A549 (cell line): ENCODE results near the gene FCHSD1.

Source experiments
- MAFK ChIP-seq: fragments of 450-650 bp; IDR thresholded peaks from 2 replicates; pipeline ENCODE4 v1.6.1; 2014; ENCODE audit not compliant: partially characterized antibody
- MYC ChIP-seq: IDR thresholded peaks from 2 replicates; pipeline ENCODE4 v1.6.1; 2012; ENCODE audit warnings: mild to moderate bottlenecking, inconsistent platforms, low read length, improper control_type of control experiment, borderline replicate concordance
- POLR2A ChIP-seq: IDR thresholded peaks from 2 replicates; pipeline ENCODE4 v1.6.1; 2012; ENCODE audit warnings: mild to moderate bottlenecking, low read length
- RAD21 ChIP-seq, 2 experiments: fragments of >200 bp in 1 of 2; sonication (Bioruptor Twin) in 1 of 2; formaldehyde crosslinking in 1 of 2; IDR thresholded peaks in 1 of 2; conservative IDR thresholded peaks in 1 of 2; 2 replicates in 1 of 2; 3 replicates in 1 of 2; pipeline ENCODE4 v1.6.1; 2012 to 2018; ENCODE audit warnings: inconsistent platforms in 1 of 2
- TF ChIP-seq, protein P1 (sequence below): fragments of >200 bp; sonication (Bioruptor Twin); formaldehyde crosslinking; IDR thresholded peaks from 3 replicates; pipeline ENCODE4 v1.5.1; 2016
- TF ChIP-seq, protein P2 (sequence below): fragments of 450-650 bp; IDR thresholded peaks from 2 replicates; pipeline ENCODE4 v1.6.1; 2014; ENCODE audit warnings: antibody characterized with exemption

GRCh38 chr5:141615991-141616720 lies 35.1 kb downstream of the FCHSD1 start:
- TF ChIP-seq, protein P1, sequence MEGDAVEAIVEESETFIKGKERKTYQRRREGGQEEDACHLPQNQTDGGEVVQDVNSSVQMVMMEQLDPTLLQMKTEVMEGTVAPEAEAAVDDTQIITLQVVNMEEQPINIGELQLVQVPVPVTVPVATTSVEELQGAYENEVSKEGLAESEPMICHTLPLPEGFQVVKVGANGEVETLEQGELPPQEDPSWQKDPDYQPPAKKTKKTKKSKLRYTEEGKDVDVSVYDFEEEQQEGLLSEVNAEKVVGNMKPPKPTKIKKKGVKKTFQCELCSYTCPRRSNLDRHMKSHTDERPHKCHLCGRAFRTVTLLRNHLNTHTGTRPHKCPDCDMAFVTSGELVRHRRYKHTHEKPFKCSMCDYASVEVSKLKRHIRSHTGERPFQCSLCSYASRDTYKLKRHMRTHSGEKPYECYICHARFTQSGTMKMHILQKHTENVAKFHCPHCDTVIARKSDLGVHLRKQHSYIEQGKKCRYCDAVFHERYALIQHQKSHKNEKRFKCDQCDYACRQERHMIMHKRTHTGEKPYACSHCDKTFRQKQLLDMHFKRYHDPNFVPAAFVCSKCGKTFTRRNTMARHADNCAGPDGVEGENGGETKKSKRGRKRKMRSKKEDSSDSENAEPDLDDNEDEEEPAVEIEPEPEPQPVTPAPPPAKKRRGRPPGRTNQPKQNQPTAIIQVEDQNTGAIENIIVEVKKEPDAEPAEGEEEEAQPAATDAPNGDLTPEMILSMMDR: no peak
- TF ChIP-seq MYC (no peak), MAFK (no peak), RAD21 (conservative IDR thresholded peaks at IDR 0.05 in 1 of 2, IDR thresholded peaks at IDR 0.05 in 1 of 2) (no peak), POLR2A (no peak)
- TF ChIP-seq, protein P2, sequence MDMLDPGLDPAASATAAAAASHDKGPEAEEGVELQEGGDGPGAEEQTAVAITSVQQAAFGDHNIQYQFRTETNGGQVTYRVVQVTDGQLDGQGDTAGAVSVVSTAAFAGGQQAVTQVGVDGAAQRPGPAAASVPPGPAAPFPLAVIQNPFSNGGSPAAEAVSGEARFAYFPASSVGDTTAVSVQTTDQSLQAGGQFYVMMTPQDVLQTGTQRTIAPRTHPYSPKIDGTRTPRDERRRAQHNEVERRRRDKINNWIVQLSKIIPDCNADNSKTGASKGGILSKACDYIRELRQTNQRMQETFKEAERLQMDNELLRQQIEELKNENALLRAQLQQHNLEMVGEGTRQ: no peak
